Tibial nerve (tissue), 4 donors: Measurements from ENCODE around the gene OR6B2.
A peak's percentile ranks its signal among the peaks of the same experiment; 100 is the strongest.

Source experiments
- EP300 ChIP-seq, 2 donors: sonication (generic); formaldehyde crosslinking; IDR thresholded peaks; one replicate each; pipeline ENCODE4 v1.6.1; 2017; ENCODE audit warnings: antibody characterized with exemption in 2 of 2, mild to moderate bottlenecking in 1 of 2
- TF ChIP-seq, protein P1 (sequence below), 5 experiments: fragments of 200-600 bp in 3 of 5; fragments of 450-650 bp in 2 of 5; sonication (generic) in 3 of 5; IDR thresholded peaks; one replicate each; pipeline ENCODE4 v1.5.1; 2016 to 2019; ENCODE audit warnings: antibody characterized with exemption in 5 of 5, mild to moderate bottlenecking in 3 of 5, moderate library complexity in 2 of 5

DNA sequence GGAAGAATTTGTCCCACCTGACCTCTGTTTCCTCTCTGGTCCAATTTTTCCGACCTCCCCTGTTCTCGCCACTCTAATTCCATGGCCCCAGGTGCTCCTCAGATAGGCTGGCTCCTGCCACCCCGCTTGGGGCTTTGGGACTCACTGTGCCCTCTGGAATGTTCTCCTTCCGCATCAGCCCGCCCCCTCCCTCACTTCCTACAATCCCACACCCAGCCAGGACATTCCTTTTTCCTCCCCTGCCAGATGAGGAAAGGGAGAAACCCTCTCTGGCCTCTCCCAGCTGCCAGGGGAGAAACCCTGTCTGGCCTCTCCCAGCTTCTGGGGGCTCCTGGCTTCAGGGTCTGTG, 3.1 kb upstream of the OR6B2 start:
- TF ChIP-seq, protein P1, sequence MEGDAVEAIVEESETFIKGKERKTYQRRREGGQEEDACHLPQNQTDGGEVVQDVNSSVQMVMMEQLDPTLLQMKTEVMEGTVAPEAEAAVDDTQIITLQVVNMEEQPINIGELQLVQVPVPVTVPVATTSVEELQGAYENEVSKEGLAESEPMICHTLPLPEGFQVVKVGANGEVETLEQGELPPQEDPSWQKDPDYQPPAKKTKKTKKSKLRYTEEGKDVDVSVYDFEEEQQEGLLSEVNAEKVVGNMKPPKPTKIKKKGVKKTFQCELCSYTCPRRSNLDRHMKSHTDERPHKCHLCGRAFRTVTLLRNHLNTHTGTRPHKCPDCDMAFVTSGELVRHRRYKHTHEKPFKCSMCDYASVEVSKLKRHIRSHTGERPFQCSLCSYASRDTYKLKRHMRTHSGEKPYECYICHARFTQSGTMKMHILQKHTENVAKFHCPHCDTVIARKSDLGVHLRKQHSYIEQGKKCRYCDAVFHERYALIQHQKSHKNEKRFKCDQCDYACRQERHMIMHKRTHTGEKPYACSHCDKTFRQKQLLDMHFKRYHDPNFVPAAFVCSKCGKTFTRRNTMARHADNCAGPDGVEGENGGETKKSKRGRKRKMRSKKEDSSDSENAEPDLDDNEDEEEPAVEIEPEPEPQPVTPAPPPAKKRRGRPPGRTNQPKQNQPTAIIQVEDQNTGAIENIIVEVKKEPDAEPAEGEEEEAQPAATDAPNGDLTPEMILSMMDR (IDR thresholded peaks at IDR 0.05), result no peak
- TF ChIP-seq EP300 (IDR thresholded peaks at IDR 0.05), result peak in 1 of 2 donors; percentile 68
